Renal cortex interstitium (tissue), 11 donors: Measurements from ENCODE around the gene ISM1. TPM values are rescaled to one million over a fixed set of nuclear protein-coding genes. Genes with fewer than 3 reads are reported as not detected.

ENCODE experiments used
- DNase-seq, 11 donors: peaks; one replicate each; pipeline ENCODE4 v3.0.0-alpha.2; 2013; ENCODE audit warnings: low read depth in 9 of 11, low spot score in 4 of 11; ENCODE audit errors: extremely low read depth in 1 of 11
- polyA plus RNA-seq, 3 donors: library from polyadenylated mRNA; unstranded; fragments of 120-200 nt; gene quantifications; one replicate each; pipeline ENCODE4 v1.2.1, GENCODE V29; 2013; ENCODE audit not compliant: insufficient read length in 3 of 3

The ISM1 gene
- polyA plus RNA-seq, 3 donors, result 3.9 to 5.3 (median 4.5) TPM

DNA sequence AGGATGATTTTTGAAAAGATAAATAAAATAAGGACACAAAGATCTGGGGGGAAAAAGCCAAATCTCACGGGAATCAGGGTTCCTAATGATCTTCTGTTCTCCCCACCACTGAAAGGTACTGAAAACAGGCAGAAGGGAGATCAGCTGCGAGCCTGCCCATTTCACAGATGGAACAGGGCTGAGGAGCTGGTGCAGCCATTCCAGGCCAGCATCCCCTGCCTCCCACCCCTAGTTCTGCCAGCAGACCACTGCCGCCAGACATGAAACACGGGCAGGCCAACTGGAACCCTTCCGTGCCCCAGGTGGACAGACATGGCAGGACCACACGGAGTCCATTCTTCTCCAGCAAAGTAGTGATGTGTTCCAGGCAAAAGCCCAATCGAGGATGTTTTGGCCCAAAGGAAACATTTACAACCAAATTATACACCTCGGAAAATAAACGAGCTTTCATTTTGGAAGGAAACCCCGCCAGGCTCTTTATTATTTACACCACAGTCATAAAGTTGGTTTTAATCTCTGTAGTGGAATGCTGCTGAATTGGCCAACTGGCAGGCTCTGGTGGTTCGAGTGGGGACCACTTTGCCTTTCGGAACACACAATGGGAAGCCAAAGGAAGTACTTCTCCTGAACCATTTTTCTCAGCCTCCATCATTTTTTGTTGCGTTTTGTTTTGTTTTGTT is 28.2 kb downstream of the ISM1 start:
- DNase-seq, result no peak

DNA sequence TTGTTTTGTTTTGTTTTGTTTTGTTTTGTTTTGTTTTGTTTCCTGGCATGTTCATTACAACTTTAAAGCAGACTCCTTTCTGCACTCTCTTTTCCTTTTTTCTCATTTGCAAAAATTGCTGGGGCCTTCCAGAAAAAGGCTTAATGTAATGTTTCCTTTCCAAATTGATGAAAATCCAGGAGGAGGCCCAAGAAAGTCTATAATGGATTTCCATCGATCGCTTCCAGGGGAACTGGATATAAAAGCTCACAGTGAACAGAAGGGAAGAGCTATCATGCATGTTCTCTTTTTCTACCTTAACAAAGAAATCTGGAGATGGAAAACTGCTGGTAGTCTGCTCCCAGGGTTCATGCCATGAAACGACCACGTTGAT is 28.7 kb downstream of the ISM1 start:
- no peak for DNase-seq

DNA sequence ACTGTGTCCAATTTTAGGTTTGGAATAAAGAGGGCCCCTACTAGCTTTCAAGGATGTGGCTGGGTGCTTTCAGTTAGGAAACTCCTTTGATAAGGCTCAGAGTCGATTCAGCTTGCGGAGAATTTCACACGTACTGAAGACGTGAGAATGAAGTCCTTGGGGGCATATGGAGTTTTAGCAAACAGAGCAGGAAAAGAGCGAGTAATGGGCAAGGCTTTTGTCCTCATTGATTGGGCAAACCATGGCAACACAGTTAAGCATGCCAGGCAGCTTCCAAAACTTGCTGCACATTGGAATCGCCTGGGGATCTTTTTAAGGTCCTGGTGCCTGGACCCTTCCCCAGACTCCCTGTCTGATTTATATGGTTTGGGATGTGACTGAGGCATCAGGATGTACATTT is 29.2 kb downstream of the ISM1 start:
- no peak for DNase-seq

DNA sequence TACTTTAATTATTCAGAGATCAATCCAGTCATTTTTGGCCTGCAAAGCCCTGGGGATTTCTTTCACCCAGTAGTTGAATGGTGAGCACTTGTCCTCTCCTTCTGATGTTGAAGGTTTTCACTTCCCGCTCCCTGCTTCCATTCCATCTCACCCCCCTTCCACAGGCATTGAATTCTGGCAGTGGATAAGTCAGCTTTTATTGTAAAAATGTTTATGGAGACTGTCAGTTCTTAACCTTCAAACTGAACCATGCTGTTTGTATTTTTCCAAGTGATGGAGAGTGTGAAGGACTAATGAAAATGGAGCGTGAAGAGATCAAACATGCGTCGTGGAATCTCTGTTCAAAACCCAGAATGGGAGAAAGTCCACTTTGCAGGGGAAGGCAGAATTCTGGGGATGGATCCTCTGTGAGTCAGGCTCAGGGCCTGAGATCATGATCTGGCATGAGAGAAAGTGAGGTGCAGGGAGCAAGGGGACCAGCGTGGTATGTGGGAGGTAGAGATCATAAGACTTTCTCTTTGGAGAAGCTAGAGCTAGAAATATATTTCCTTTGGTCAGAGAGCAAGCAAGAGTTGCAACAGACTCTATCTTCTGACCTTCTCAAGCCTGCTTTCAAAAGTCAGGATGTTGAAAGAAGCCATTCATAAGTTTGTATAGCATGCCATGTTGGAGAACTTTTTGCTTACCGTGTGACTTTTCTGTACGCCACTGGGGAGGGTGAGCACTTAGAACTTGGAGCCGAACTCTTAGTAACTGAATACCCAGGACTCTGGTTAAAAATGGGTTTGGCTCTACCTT is 30.2 kb downstream of the ISM1 start:
- DNase-seq, result no peak

DNA sequence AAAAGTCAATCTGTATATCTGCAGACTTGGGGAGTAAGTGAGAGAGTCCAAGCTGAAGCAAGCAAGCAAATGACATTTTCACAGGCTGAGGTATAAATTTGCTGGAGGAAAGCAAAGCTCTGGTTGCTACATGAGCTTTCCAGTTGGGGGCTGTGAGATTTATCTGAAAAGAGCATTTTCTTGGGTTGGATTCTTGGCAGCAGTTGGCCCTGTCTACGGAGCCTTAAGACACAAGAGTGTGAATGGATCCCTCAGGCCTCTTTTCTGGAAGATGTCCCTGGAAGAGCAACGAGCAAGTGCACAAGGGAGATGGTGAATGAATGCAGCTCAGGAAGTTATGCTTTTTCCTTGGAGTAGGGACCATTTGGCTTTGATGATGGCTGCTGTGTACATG is 30.8 kb downstream of the ISM1 start:
- DNase-seq, result no peak

DNA sequence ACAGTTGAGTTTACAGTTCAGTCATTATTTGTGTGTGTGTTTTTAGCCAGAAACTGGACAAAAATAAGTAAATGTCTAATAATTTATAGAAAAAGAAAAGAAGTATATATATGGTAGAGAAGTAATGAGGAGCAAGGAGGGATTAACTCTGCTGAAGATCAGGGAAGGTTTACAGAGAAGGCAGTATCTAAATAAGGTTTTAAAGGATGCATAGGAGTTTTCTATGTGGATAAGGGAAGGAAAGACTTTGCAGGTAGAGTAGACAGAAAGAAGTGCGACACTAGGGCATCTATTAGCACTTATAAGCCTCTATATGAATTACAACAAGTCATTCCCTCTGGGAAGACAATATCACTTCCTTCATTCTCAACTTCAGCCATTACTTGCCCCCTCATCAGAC is 34.3 kb downstream of the ISM1 start:
- DNase-seq, result no peak

DNA sequence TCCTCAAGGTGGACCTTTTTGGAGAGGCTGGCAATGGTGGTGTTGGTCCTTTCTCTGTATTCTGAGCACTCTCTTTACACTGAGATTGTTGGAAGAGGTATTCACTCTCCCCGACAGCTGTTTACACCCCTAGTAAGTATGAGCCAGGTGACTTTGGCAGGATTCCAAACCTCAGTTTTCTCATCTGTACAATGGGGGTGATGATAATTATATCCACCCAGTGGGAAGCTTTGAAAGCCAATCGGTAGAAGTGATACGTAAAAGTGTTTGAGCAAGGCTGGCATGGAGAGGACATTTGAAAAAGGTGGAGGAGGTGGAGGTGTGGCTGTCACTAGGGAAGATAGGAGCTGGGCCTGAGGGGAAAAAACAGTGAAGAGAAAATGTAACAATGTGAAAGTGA is 35.5 kb downstream of the ISM1 start:
- DNase-seq, result no peak

DNA sequence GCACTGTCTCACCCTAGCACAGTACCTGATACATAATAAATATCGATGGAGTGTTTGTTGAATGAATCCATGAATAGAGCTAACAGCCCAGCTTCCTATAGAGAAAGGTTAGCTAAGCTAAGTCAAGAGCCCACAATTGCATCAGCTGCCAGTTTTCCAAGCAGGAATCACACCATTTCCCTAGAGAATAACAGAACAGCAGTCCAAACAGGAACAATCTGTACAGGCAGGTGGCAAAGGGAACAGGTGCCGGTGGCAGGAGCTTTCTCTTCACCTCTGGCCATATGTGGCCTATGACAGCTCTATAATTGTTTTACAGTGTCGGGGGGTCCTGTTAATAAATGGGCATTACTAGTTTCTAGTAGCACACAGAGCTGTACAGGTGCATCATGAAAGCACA is 38.8 kb downstream of the ISM1 start:
- no peak for DNase-seq

DNA sequence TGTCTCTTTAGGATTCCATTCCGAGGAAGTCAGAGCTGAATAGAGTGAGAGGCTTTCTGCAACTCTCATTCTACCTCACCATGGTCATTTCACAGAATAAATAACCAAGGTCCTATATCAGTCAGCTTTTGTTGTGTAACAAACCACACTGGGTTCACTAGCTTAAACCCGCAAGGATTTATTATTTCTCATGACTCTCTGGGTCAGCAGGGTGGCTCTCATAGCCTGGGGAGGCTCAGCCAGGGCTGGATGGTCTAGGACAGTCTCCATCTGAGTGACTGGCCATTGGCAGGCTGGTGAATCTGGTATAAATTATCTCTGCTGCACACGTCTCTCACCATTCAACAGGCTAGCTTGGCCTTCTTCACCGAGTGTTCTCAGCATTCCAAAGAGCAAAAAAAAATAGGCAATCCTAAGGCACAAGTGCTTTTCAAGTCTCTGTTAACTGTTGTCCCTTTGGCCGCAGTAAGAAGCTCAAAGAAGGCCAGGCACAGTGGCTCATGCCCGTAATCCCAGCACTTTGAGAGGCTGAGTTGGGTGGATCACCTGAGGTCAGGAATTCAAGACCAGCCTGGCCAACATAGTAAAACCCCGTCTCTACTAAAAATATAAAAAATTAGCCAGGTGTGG is 39.7 kb downstream of the ISM1 start:
- DNase-seq, result no peak

DNA sequence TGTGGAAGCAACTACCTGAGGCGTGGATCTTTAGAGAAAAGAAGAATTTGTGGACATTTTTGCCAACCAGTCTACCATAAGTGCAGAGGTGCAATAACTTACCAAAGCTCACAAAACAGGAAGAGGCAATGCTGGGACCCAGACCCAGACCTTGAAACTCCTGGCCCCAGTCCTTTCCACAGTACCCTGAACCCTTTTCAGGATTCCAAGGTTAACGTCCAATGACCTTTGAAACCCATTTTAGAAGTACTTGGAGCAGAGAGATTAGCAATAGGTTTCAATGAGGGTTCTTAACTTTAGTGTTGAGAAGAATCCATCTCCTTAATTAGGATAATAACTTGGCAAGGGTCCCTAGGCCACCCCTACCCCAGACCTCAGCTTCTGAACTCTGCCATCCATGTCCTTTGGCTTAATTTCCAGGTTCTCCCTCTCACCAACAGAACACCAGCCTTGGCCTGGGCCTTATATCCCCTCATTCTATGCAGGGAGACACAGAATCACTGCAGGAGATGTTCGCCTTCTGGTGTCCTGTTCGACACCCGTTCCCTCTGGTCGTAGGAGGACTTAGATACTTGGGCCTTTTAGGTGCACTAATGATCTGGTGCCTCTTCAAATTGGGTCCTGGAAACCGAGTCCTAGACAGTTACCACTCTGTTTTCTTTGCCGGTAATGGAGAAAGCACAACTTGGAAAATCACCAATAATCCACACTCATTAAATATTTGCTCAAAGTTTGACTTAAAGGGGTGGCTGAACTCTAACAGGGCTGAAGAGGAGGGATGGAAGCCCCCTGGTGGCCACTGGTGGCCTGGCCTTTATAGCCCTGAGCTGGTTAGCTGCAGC is 40.6 kb downstream of the ISM1 start:
- DNase-seq, result peak in 2 of 11 donors; percentile 25 to 29

DNA sequence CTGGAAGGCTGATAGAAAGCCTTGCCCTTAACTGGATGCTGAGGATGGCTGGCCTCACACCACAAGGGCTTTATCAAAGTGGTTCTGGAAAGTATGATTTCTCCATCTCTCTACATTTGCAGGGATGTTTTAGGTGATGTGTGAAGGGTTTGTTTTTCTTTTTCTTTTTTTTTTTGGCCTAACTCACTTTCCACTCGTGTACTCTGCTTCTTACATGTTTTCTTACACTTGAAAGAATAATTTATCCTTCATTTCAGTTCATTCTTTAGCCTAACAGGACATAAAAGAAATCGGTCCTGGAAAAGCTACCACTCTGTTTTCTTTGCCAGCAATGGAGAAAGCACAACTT is 41.2 kb downstream of the ISM1 start:
- DNase-seq, result no peak

DNA sequence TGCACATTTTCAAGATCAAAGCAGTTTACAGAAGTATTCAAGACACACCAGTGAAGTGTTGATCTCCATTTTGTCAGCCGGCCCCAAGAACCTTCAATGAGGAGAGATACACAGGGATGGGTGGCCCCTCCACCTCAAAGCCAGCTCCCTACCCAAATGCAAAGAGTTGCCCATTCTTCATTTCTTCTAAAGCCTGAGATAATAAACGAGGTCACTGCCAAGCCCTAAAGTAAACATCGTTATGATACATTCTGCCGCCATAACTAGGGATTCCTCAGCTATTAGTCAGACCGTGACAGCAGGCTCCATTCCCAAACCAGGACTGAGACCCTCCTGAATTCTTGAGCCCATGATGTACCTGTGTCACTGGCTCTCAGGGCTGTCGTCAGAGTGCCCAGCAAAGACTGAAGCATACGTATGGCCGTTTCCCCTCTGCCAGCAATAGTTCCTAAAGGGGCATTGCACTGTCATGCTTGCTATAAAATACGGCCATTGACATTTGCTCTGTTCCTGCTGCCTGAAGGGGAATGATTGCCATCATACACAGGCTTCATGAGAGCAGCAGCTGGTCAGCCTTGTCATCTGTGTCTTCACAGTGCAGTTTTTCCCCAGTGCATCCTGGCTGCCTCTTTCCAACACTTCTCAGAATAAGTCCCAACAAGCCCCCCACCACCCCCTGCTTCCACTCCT is 41.7 kb downstream of the ISM1 start:
- no peak for DNase-seq

DNA sequence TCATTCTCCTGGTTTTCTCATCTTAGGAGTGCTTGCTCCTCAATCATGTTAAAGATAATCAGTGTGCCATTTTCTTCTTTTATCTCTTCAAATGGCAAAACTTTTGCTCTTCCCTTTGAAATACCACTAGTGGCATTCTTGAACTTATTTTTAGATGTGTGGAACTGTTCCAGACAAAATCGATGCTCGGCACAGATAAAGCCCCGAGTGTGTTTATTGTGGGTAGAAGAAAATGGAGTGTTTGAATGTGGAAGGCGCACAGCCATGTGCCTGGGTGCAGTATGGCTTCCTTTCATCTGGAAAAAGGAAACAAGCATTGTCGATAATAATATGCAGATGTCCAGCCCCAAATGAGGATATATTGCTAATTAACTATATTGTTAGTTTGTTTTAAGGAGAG is 42.4 kb downstream of the ISM1 start:
- no peak for DNase-seq

DNA sequence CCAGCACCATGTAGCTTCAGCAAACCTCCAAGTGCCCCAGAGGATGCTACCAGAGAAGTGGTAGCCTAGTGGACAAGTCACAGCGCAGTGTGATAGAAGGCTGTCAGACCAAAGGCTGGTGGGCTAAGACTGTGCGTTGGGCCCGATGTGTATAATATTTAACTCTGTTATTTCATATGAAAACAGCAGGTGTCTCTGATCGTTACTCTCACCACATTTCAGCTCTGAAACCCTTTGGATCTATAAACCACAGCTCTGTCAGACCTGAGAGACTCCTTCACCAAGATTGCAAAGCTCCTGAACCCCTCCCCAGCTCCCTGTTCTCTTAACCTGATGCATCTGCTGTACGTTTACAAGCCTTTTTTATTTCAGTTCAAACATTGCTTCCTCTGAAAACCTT is 43.8 kb downstream of the ISM1 start:
- no peak for DNase-seq

DNA sequence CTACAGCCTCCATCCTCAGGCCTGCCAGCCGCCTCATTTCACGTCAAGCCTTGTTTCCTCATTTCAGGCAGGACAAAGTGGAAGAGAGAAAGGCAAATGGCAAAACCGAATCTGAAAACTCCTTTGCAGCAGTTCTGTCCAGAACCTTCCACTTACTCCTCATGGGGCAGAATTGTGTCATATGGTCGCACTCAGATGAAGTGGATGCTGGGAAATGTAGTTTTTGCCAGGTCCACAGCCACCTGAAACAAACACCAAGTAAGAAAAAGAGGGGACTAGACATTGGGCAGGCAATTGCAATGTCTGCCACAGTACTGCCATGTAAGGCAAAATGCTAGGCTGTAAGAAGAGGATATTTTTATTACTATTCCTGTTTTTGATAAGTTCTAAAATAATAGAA is 44.9 kb downstream of the ISM1 start:
- DNase-seq, result no peak

DNA sequence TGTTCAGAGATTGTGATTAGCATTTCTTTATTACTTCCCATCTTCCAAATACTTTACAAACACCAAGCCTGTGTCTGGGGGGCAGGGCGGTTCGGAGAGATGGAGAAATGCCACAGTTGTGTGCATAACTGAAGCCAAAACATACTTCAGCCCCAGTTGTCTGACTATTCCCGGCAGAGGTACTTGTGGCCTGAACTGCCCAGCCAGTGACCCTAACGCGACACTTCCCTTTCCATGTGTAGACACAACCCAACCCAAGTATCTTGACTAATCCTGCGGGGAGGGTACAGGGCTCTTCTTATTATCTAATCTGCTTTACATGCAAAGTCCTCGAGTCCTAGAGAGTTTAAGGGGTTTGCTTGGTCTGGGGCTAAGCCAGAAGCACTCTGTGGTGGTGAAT is 46.2 kb downstream of the ISM1 start:
- DNase-seq, result no peak

DNA sequence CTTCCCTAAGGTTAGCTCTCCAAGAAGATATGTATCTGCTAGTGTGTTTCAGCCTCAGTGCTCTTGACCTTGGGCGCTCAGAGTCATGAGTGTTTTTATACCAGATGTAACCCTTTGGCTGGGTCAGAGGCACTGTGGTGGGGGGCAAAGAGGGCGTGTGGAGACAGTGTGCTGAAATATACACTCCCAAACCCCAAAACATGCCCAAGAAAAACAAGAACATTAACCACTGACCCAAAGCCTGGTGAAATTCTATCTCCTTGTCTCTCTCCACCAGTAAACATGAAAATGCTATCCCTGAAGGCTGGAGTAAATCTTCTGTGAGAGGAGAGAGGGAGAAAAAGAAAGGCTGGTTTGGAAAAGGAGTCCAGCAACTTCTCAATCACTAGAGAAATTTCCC is 47.9 kb downstream of the ISM1 start:
- DNase-seq, result peak in 1 of 11 donors; percentile 14

DNA sequence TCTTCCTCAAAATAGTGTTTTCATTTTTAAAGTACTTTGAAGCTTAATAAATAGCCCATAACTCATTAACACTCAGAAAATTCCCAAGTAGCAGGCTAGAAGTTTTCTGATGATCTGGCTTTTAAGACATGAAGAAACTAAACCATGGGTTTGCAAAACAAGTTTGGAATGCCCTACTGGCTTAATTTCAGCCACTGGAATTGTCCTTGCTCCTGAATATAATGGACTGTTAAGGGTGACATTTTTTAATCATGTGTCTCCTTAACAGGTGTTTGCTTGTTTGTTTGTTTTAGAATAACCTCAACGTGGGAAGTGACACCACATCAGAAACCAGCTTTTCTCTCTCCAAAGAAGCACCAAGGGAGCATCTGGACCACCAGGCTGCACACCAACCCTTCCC is 49.1 kb downstream of the ISM1 start:
- DNase-seq, result no peak

DNA sequence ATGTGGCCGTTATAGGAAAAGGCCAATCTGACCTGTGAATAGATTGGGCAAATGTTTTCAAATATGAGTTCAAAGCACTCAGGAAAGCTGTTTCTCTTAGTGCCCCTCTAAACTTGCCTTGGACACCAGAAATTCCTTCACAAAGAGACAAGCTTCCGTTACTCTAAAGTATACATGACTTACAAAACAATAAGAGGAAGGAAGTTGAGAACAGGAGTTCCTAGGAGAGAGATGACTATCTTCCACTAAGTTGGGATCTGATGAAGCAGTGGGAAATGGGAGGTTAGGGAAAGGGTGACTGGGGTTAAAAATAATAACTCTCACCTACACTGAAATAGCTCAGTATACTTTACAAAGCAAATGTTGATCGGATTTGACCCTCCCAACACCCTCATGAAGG is 50.0 kb downstream of the ISM1 start:
- no peak for DNase-seq
